ENCODE measurements around the gene TWF2. TPM values are rescaled to one million over a fixed set of nuclear protein-coding genes. Genes with fewer than 3 reads are reported as not detected.

TWF2 gene
- total and polyA plus RNA-seq, 10 of the 15 experiments (the other 5 are each of a cell fraction or from before 2014, with no cell fraction given), result 0.16 to 106 (median 68.5) TPM

GRCh38 chr3:52227117-52227516, 11.8 kb downstream of the TWF2 start (continued):
- no peak for TF ChIP-seq USF1 (IDR thresholded peaks at IDR 0.05; ENCODE audit: borderline replicate concordance, extremely low read length, insufficient read depth, low read depth, low read length)
- no peak for TF ChIP-seq SUZ12 (IDR thresholded peaks at IDR 0.05; ENCODE audit: unreplicated experiment)
- TF ChIP-seq ZBTB33 (IDR thresholded peaks at IDR 0.05), result no peak
- no peak for TF ChIP-seq CHD1 (IDR thresholded peaks at IDR 0.05; ENCODE audit: low read depth, low read length)
- no peak for TF ChIP-seq EGR1 (IDR thresholded peaks at IDR 0.05; ENCODE audit: borderline replicate concordance in 1 of 2, low read depth in 2 of 2, low read length in 2 of 2)
- no peak for TF ChIP-seq RBBP5 (conservative IDR thresholded peaks at IDR 0.05)

GRCh38 chr3:52226229-52226817, 12.6 kb downstream of the TWF2 start:
- WGBS (ENCODE audit: insufficient coverage, insufficient replicate concordance, low lambda C conversion rate, missing lambda C conversion rate), result 4% methylated on average over 5 of the region's 5 CpGs
- no peak for DNase-seq (ENCODE audit: low read depth, low spot score)

More at GRCh38 chr3:52226229-52226817, 12.6 kb downstream of the TWF2 start:
- no TSS peak for BruUV-seq (replicated peaks)
- H3K27me3 ChIP-seq (replicated peaks in 1 of 2; ENCODE audit: control insufficient read depth in 2 of 2, insufficient read depth in 2 of 2, low read length in 1 of 2), result no peaks in the 10 kb centered on the region
- RAD21 ChIA-PET (ENCODE audit: unreplicated experiment), result interaction anchor here (1.1 to 4.1 kb wide), 13 partner anchors 9 to 222 kb away, joined by 3 to 32 read pairs (median 10); partner anchors contain the start of genes POC1A, TWF2 and WDR82
- no peaks in the 10 kb centered on the region for H3K9me3 ChIP-seq (replicated peaks; ENCODE audit: control insufficient read depth, insufficient read depth, low read length)
- peak overlapping the region; percentile 76 for H3K27ac ChIP-seq (ENCODE audit: control insufficient read depth, insufficient read depth)
- peak overlapping the region; percentile 51 for H3K9ac ChIP-seq (ENCODE audit: control insufficient read depth, insufficient read depth, low read length)
- H3K4me2 ChIP-seq (ENCODE audit: control insufficient read depth, insufficient read depth), result peak overlapping the region; percentile 91
- TF ChIP-seq TAF1 (IDR thresholded peaks at IDR 0.05; ENCODE audit: borderline replicate concordance, low read depth, low read length), result 0 out of 2 replicates have a peak, but pooled peaks have one; percentile 1
- TF ChIP-seq ZBTB11 (CRISPR knock-in tag; IDR thresholded peaks at IDR 0.05), result no peak
- TF ChIP-seq POLR2A (IDR thresholded peaks at IDR 0.05; ENCODE audit: low read depth, low read length), result 0 out of 2 replicates have a peak, but pooled peaks have one; percentile 3
- SMC1A ChIA-PET (ENCODE audit: uncharacterized antibody, unreplicated experiment), result interaction anchor here (1.0 to 10.5 kb wide), 14 partner anchors 11 to 111 kb away, joined by 4 to 112 read pairs (median 6); partner anchors contain the start of genes TWF2 and WDR82
- peaks cover 11 to 25% of the 10 kb centered on the region in 2 experiments; a peak in 3 of 4 replicates for H3K36me3 ChIP-seq (ENCODE audit: control insufficient read depth in 2 of 2, insufficient read depth in 2 of 2, low read length in 1 of 2)
- CTCF ChIA-PET, result interaction anchor here (0.9 to 8.5 kb wide), 17 partner anchors 10 to 224 kb away, joined by 3 to 129 read pairs (median 6); partner anchors contain the start of genes TWF2 and WDR82
- ATAC-seq, result peak; percentile 38
- in situ Hi-C loops (cut with MboI), result no loop called here
- no peaks in the 10 kb centered on the region for H4K20me1 ChIP-seq (ENCODE audit: control insufficient read depth, insufficient read depth)
- peak overlapping the region; percentile 60; the same call in 1 of the 2 replicates for H3K4me3 ChIP-seq
- intact Hi-C loops (cut with micrococcal nuclease; ENCODE audit: unreplicated experiment), result no loop called here
- H3K4me1 ChIP-seq (ENCODE audit: control insufficient read depth, insufficient read depth, low read length), result peaks cover 22% of the 10 kb centered on the region
- H3K79me2 ChIP-seq (ENCODE audit: control insufficient read depth, insufficient read depth, low read length), result peaks cover 3% of the 10 kb centered on the region
- POLR2A ChIA-PET, result interaction anchor here (0.8 to 4.3 kb wide), 12 partner anchors 8 to 284 kb away, joined by 3 to 43 read pairs (median 6); partner anchors contain the start of genes GLYCTK, PARP3, PPM1M and RRP9
- H2AFZ ChIP-seq (ENCODE audit: control insufficient read depth, low read depth, low read length), result no peak overlapping the region; the same call in 1 of the 2 replicates
- FAIRE-seq, result peak; percentile 41

All from GM12878 (cell line).